HEK293 (cell line): ENCODE measurements around the gene TUBB4A.

Experiments used
- GLIS1 ChIP-seq: fragments of 450-650 bp; formaldehyde crosslinking; IDR thresholded peaks from 2 replicates; pipeline ENCODE4 v1.5.1; 2016; ENCODE audit warnings: missing biosample characterization, missing genetic modification characterization
- GLIS2 ChIP-seq: fragments of 450-650 bp; formaldehyde crosslinking; IDR thresholded peaks from 2 replicates; pipeline ENCODE4 v1.5.1; 2016; ENCODE audit warnings: missing biosample characterization, missing genetic modification characterization
- HIC1 ChIP-seq: fragments of 450-650 bp; formaldehyde crosslinking; IDR thresholded peaks from 2 replicates; pipeline ENCODE4 v1.5.1; 2016; ENCODE audit warnings: missing biosample characterization, missing genetic modification characterization
- HOXD13 ChIP-seq: sonication (generic); formaldehyde crosslinking; IDR thresholded peaks from 2 replicates; pipeline ENCODE4 v1.8.0; 2022; ENCODE audit warnings: missing genetic modification reagents, borderline replicate concordance
- KLF10 ChIP-seq: fragments of 450-650 bp; IDR thresholded peaks from 2 replicates; pipeline ENCODE4 v1.5.1; 2018; ENCODE audit warnings: missing biosample characterization, mild to moderate bottlenecking, missing genetic modification characterization
- MZF1 ChIP-seq: fragments of 450-650 bp; formaldehyde crosslinking; IDR thresholded peaks from 2 replicates; pipeline ENCODE4 v1.5.1; 2017; ENCODE audit warnings: missing biosample characterization, missing genetic modification characterization, borderline replicate concordance
- SETDB1 ChIP-seq: IDR thresholded peaks from one replicate; pipeline ENCODE4 v1.6.1; 2017; ENCODE audit warnings: mild to moderate bottlenecking, low read length, moderate library complexity, mixed read lengths; ENCODE audit not compliant: insufficient read length
- WT1 ChIP-seq: fragments of 450-650 bp; formaldehyde crosslinking; IDR thresholded peaks from 2 replicates; pipeline ENCODE4 v1.5.1; 2016; ENCODE audit warnings: missing biosample characterization, missing genetic modification characterization
- ZBTB17 ChIP-seq: fragments of 450-650 bp; formaldehyde crosslinking; IDR thresholded peaks from 2 replicates; pipeline ENCODE4 v1.5.1; 2016; ENCODE audit warnings: missing biosample characterization, missing genetic modification characterization
- ZFP69B ChIP-seq: fragments of 450-650 bp; formaldehyde crosslinking; IDR thresholded peaks from 2 replicates; pipeline ENCODE4 v1.5.1; 2016; ENCODE audit warnings: missing biosample characterization, missing genetic modification characterization
- ZNF121 ChIP-seq: fragments of 450-650 bp; formaldehyde crosslinking; IDR thresholded peaks from 2 replicates; pipeline ENCODE4 v1.5.1; 2016; ENCODE audit warnings: missing biosample characterization, missing genetic modification characterization
- ZNF133 ChIP-seq: fragments of 450-650 bp; formaldehyde crosslinking; IDR thresholded peaks from 2 replicates; pipeline ENCODE4 v1.5.1; 2016; ENCODE audit warnings: missing biosample characterization, missing genetic modification characterization
- ZNF324 ChIP-seq: fragments of 450-650 bp; formaldehyde crosslinking; IDR thresholded peaks from 2 replicates; pipeline ENCODE4 v1.5.1; 2016; ENCODE audit warnings: missing biosample characterization, missing genetic modification characterization
- ZNF354C ChIP-seq: fragments of 450-650 bp; formaldehyde crosslinking; IDR thresholded peaks from 2 replicates; pipeline ENCODE4 v1.5.1; 2016; ENCODE audit warnings: missing biosample characterization, missing genetic modification characterization, low read depth, borderline replicate concordance
- ZNF404 ChIP-seq: fragments of 450-650 bp; formaldehyde crosslinking; IDR thresholded peaks from 2 replicates; pipeline ENCODE4 v1.5.1; 2017; ENCODE audit warnings: missing biosample characterization, missing genetic modification characterization
- ZNF433 ChIP-seq: fragments of 450-650 bp; formaldehyde crosslinking; IDR thresholded peaks from 2 replicates; pipeline ENCODE4 v1.5.1; 2016; ENCODE audit warnings: missing biosample characterization, missing genetic modification characterization, low read depth
- ZNF513 ChIP-seq: fragments of 450-650 bp; IDR thresholded peaks from 2 replicates; pipeline ENCODE4 v1.5.1; 2018; ENCODE audit warnings: missing biosample characterization, missing genetic modification characterization
- ZNF514 ChIP-seq: fragments of 450-650 bp; formaldehyde crosslinking; IDR thresholded peaks from 2 replicates; pipeline ENCODE4 v1.5.1; 2016; ENCODE audit warnings: missing biosample characterization, missing genetic modification characterization
- ZNF529 ChIP-seq: fragments of 450-650 bp; formaldehyde crosslinking; IDR thresholded peaks from 2 replicates; pipeline ENCODE4 v1.5.1; 2017; ENCODE audit warnings: missing genetic modification characterization, missing biosample characterization; ENCODE audit not compliant: insufficient replicate concordance
- ZNF621 ChIP-seq: fragments of 450-650 bp; formaldehyde crosslinking; IDR thresholded peaks from 2 replicates; pipeline ENCODE4 v1.5.1; 2017; ENCODE audit warnings: missing biosample characterization, missing genetic modification characterization
- ZNF623 ChIP-seq: fragments of 450-650 bp; formaldehyde crosslinking; IDR thresholded peaks from 2 replicates; pipeline ENCODE4 v1.5.1; 2016; ENCODE audit warnings: missing biosample characterization, missing genetic modification characterization
- ZNF624 ChIP-seq: fragments of 450-650 bp; formaldehyde crosslinking; IDR thresholded peaks from 2 replicates; pipeline ENCODE4 v1.5.1; 2017; ENCODE audit warnings: missing biosample characterization, missing genetic modification characterization
- ZNF626 ChIP-seq: fragments of 450-650 bp; sonication (Bioruptor Pico); formaldehyde crosslinking; IDR thresholded peaks from 2 replicates; pipeline ENCODE4 v1.5.1; 2018; ENCODE audit warnings: missing biosample characterization, missing genetic modification characterization, inconsistent platforms
- ZNF629 ChIP-seq: fragments of 450-650 bp; formaldehyde crosslinking; IDR thresholded peaks from 2 replicates; pipeline ENCODE4 v1.5.1; 2017; ENCODE audit warnings: missing biosample characterization, missing genetic modification characterization
- ZNF654 ChIP-seq: fragments of 450-650 bp; formaldehyde crosslinking; IDR thresholded peaks from 2 replicates; pipeline ENCODE4 v1.5.1; 2016; ENCODE audit warnings: low read depth, missing biosample characterization, missing genetic modification characterization
- ZNF660 ChIP-seq: fragments of 450-650 bp; IDR thresholded peaks from 2 replicates; pipeline ENCODE4 v1.5.1; 2018; ENCODE audit warnings: missing biosample characterization, mild to moderate bottlenecking, missing genetic modification characterization
- ZNF777 ChIP-seq: fragments of 450-650 bp; formaldehyde crosslinking; IDR thresholded peaks from 2 replicates; pipeline ENCODE4 v1.5.1; 2017; ENCODE audit warnings: missing biosample characterization, missing genetic modification characterization, borderline replicate concordance
- ZNF837 ChIP-seq: fragments of 450-650 bp; formaldehyde crosslinking; IDR thresholded peaks from 2 replicates; pipeline ENCODE4 v1.5.1; 2016; ENCODE audit warnings: missing biosample characterization, missing genetic modification characterization
- ZSCAN16 ChIP-seq: fragments of 450-650 bp; formaldehyde crosslinking; IDR thresholded peaks from 2 replicates; pipeline ENCODE4 v1.5.1; 2016; ENCODE audit warnings: missing biosample characterization, missing genetic modification characterization
- TF ChIP-seq, protein P1 (sequence below): fragments of 450-650 bp; formaldehyde crosslinking; conservative IDR thresholded peaks from 2 replicates; pipeline ENCODE4 v1.5.1; 2016; ENCODE audit warnings: low read depth, missing biosample characterization, missing genetic modification characterization
- TF ChIP-seq, protein P2 (sequence below): fragments of 450-650 bp; formaldehyde crosslinking; IDR thresholded peaks from 2 replicates; pipeline ENCODE4 v1.5.1; 2017; ENCODE audit warnings: missing biosample characterization, missing genetic modification characterization

TUBB4A gene

DNA sequence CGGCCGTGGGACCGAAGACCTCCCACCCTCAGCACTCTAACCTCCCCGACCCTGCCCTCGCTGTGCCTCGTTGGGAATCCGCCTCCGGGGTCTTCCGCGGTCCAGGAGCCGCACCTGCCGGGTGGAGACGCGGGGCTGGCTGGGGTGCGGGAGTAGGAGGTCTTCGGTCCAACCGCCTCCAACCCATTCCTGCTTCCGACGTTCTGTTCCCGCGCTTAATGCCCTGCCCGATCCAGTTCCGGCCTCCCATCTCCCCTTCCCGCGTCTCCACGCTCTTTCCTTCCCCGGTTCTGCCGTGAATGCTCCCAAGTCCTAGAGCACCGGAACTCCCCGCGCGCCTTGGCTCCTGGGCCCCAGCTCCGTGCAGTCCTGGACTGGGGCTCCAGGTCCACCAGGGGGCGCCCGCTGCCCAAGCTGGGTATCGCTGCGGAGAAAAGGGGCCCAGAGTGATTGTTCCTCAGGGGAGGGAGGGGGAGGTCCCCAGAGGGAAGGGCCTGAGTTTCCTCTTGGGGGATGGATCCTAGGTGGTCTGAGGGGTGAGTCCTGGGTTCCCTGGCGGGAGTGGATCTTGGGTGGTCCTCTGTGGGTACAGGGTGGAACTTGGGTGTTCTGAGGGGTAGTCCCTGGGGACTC is 14.7 kb upstream of the TUBB4A start (continued):
- TF ChIP-seq, protein P1, sequence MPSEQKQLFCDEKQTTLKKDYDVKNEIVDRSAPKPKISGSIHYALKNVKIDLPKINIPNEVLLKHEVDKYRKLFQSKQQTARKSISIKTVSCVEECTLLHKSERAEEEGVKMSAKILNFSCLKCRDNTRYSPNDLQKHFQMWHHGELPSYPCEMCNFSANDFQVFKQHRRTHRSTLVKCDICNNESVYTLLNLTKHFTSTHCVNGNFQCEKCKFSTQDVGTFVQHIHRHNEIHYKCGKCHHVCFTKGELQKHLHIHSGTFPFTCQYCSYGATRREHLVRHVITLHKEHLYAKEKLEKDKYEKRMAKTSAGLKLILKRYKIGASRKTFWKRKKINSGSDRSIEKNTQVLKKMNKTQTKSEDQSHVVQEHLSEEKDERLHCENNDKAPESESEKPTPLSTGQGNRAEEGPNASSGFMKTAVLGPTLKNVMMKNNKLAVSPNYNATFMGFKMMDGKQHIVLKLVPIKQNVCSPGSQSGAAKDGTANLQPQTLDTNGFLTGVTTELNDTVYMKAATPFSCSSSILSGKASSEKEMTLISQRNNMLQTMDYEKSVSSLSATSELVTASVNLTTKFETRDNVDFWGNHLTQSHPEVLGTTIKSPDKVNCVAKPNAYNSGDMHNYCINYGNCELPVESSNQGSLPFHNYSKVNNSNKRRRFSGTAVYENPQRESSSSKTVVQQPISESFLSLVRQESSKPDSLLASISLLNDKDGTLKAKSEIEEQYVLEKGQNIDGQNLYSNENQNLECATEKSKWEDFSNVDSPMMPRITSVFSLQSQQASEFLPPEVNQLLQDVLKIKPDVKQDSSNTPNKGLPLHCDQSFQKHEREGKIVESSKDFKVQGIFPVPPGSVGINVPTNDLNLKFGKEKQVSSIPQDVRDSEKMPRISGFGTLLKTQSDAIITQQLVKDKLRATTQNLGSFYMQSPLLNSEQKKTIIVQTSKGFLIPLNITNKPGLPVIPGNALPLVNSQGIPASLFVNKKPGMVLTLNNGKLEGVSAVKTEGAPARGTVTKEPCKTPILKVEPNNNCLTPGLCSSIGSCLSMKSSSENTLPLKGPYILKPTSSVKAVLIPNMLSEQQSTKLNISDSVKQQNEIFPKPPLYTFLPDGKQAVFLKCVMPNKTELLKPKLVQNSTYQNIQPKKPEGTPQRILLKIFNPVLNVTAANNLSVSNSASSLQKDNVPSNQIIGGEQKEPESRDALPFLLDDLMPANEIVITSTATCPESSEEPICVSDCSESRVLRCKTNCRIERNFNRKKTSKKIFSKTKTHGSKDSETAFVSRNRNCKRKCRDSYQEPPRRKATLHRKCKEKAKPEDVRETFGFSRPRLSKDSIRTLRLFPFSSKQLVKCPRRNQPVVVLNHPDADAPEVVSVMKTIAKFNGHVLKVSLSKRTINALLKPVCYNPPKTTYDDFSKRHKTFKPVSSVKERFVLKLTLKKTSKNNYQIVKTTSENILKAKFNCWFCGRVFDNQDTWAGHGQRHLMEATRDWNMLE = peak; percentile 59
- TF ChIP-seq ZNF324 (tag by site-specific recombination) = peak; percentile 74
- TF ChIP-seq ZNF654 (tag by site-specific recombination) = peak; percentile 96
- 0 out of 2 replicates have a peak, but pooled peaks have one; percentile 12 for TF ChIP-seq GLIS1
- no peak for TF ChIP-seq MZF1 (tag by site-specific recombination)
- TF ChIP-seq ZFP69B (tag by site-specific recombination) = peak; percentile 98
- no peak for TF ChIP-seq ZNF837 (tag by site-specific recombination)
- no peak for TF ChIP-seq ZNF513 (tag by site-specific recombination)
- TF ChIP-seq ZNF626 (tag by site-specific recombination) = no peak
- no peak for TF ChIP-seq ZNF529 (tag by site-specific recombination)
- TF ChIP-seq ZSCAN16 (tag by site-specific recombination) = no peak
- no peak for TF ChIP-seq ZNF121 (tag by site-specific recombination)
- TF ChIP-seq ZNF433 (tag by site-specific recombination) = no peak
- TF ChIP-seq ZNF621 (tag by site-specific recombination) = no peak
- no peak for TF ChIP-seq ZNF354C (tag by site-specific recombination)
- no peak for TF ChIP-seq HIC1 (tag by site-specific recombination)
- TF ChIP-seq WT1 (tag by site-specific recombination) = no peak
- TF ChIP-seq, protein P2, sequence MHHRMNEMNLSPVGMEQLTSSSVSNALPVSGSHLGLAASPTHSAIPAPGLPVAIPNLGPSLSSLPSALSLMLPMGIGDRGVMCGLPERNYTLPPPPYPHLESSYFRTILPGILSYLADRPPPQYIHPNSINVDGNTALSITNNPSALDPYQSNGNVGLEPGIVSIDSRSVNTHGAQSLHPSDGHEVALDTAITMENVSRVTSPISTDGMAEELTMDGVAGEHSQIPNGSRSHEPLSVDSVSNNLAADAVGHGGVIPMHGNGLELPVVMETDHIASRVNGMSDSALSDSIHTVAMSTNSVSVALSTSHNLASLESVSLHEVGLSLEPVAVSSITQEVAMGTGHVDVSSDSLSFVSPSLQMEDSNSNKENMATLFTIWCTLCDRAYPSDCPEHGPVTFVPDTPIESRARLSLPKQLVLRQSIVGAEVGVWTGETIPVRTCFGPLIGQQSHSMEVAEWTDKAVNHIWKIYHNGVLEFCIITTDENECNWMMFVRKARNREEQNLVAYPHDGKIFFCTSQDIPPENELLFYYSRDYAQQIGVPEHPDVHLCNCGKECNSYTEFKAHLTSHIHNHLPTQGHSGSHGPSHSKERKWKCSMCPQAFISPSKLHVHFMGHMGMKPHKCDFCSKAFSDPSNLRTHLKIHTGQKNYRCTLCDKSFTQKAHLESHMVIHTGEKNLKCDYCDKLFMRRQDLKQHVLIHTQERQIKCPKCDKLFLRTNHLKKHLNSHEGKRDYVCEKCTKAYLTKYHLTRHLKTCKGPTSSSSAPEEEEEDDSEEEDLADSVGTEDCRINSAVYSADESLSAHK = no peak
- TF ChIP-seq ZNF624 = no peak
- TF ChIP-seq ZNF777 (tag by site-specific recombination) = peak; percentile 72; the same call in 1 of the 2 replicates
- no peak for TF ChIP-seq ZNF623 (tag by site-specific recombination)
- peak; percentile 55 for TF ChIP-seq ZNF629 (tag by site-specific recombination)
- no peak for TF ChIP-seq ZNF514 (tag by site-specific recombination)
- 0 out of 2 replicates have a peak, but pooled peaks have one; percentile 39 for TF ChIP-seq GLIS2 (tag by site-specific recombination)
- TF ChIP-seq ZNF133 (tag by site-specific recombination) = no peak
- TF ChIP-seq ZNF404 (tag by site-specific recombination) = no peak
- TF ChIP-seq ZNF660 = no peak; the same call in 1 of the 2 replicates
- no peak for TF ChIP-seq SETDB1
- TF ChIP-seq KLF10 (tag by site-specific recombination) = no peak
- TF ChIP-seq ZBTB17 = peak; percentile 74
- no peak for TF ChIP-seq HOXD13 (CRISPR knock-in tag)
